Lower leg skin (tissue), 3 donors: ENCODE results near the gene RAPGEF1.

ENCODE experiments used
- CTCF ChIP-seq, 3 donors: fragments of 450-650 bp; IDR thresholded peaks; one replicate each; pipeline ENCODE4 v1.5.1; 2016; ENCODE audit warnings: antibody characterized with exemption in 3 of 3, mild to moderate bottlenecking in 3 of 3, moderate library complexity in 2 of 3
- POLR2A ChIP-seq, 2 donors: fragments of 450-650 bp; IDR thresholded peaks; one replicate each; pipeline ENCODE4 v1.6.1; 2016 to 2017; ENCODE audit warnings: antibody characterized with exemption in 2 of 2, mild to moderate bottlenecking in 1 of 2, moderate library complexity in 1 of 2

- TF ChIP-seq CTCF (IDR thresholded peaks at IDR 0.05) (no peak), POLR2A (IDR thresholded peaks at IDR 0.05) (no peak)
Measured at GRCh38 chr9:131528886-131529505, 210.9 kb downstream of the RAPGEF1 start.
